HFFc6 (cell line): ENCODE results near the gene GAMT. TPM values are rescaled to one million over a fixed set of nuclear protein-coding genes. Genes with fewer than 3 reads are reported as not detected.

ENCODE experiments used
- DNase-seq: peaks from one replicate; pipeline ENCODE4 v3.0.0-alpha.2; 2018
- H3K27ac Mint-ChIP-seq: 2 replicates; pipeline ENCODE4 v1.8.0; 2020; ENCODE audit warnings: mild to moderate bottlenecking, mixed read lengths
- H3K27me3 Mint-ChIP-seq: 2 replicates; pipeline ENCODE4 v1.8.0; 2021; ENCODE audit warnings: mild to moderate bottlenecking, moderate library complexity, mixed read lengths; ENCODE audit not compliant: insufficient read depth
- H3K36me3 Mint-ChIP-seq: 2 replicates; pipeline ENCODE4 v1.8.0; 2021; ENCODE audit warnings: low read depth, mixed read lengths
- H3K4me1 Mint-ChIP-seq: 2 replicates; pipeline ENCODE4 v1.8.0; 2020; ENCODE audit warnings: low read depth, mixed read lengths
- H3K4me3 Mint-ChIP-seq: 2 replicates; pipeline ENCODE4 v1.8.0; 2020; ENCODE audit warnings: mild to moderate bottlenecking, moderate library complexity, mixed read lengths
- H3K9me3 Mint-ChIP-seq: 2 replicates; pipeline ENCODE4 v1.8.0; 2020; ENCODE audit warnings: mild to moderate bottlenecking, mixed read lengths
- total RNA-seq, 6 experiments: library from RNA; stranded (reverse); fragmentation: NEBNext Ultra II Directional; extraction: Animal tissue kit (Norgen Biotek cat#: 25700); gene quantifications; 2 replicates in 1 of 6; 3 replicates in 5 of 6; pipeline ENCODE4 v1.2.3, GENCODE V29; 2021
- TF ChIP-seq, protein P1 (sequence below): fragments of 200-600 bp; sonication (generic); IDR thresholded peaks from 2 replicates; pipeline ENCODE4 v1.5.0; 2021; ENCODE audit warnings: antibody characterized with exemption, mild to moderate bottlenecking

GAMT gene
- total RNA-seq, 6 experiments from 2014 or later = 55.2 to 71.3 (median 67.7) TPM

DNA sequence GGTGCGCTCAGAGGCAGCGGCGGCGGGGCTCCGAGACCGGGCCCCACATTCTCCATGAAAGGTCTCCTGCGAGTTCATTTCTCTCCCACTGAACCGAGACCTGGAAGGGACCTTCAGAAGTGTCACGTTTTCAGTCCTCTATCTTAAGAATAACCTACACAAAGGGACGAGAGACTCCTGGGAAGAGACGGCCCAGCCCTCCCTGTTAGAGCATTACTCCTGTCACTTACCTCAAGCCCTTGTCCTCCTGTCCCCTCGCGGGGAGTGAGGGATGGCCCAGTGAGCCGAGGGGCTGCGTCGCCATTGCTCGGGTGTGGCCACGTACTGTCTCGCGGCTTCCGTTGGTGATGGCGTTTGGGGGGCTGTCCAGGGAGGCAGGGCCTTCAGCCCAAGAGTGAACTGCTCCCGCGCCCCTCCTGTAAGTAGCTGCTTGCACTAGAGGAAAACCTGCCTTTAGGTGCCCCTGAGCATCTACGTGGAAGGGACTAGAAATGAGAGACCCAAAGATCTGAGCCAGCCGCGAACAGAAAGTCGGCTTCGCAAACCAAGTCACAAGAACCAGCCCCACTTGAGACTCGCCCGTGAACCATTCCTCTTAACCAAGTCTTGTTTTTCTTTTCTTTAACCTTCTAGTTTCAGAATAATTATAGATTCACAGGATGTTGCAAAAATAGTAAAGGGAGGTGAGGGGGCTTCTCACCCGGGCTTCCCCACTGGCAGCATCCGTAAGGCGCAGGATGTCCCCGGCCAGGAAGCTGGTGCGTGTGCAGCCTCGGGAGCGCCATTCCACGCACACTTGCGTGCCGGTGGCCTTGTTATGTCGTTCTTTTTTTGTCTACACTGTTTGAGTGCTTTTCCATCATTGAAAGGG, 38.7 kb downstream of the GAMT start:
- peaks cover 30% of the 10 kb centered on the region for H3K36me3 Mint-ChIP-seq
- TF ChIP-seq, protein P1, sequence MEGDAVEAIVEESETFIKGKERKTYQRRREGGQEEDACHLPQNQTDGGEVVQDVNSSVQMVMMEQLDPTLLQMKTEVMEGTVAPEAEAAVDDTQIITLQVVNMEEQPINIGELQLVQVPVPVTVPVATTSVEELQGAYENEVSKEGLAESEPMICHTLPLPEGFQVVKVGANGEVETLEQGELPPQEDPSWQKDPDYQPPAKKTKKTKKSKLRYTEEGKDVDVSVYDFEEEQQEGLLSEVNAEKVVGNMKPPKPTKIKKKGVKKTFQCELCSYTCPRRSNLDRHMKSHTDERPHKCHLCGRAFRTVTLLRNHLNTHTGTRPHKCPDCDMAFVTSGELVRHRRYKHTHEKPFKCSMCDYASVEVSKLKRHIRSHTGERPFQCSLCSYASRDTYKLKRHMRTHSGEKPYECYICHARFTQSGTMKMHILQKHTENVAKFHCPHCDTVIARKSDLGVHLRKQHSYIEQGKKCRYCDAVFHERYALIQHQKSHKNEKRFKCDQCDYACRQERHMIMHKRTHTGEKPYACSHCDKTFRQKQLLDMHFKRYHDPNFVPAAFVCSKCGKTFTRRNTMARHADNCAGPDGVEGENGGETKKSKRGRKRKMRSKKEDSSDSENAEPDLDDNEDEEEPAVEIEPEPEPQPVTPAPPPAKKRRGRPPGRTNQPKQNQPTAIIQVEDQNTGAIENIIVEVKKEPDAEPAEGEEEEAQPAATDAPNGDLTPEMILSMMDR = no peak
- no peaks in the 10 kb centered on the region for H3K9me3 Mint-ChIP-seq
- no peaks in the 10 kb centered on the region for H3K27me3 Mint-ChIP-seq
- no peak for DNase-seq
- peak overlapping the region; percentile 87 for H3K27ac Mint-ChIP-seq
- H3K4me1 Mint-ChIP-seq = peaks cover 34% of the 10 kb centered on the region
- peak overlapping the region; percentile 83 for H3K4me3 Mint-ChIP-seq

DNA sequence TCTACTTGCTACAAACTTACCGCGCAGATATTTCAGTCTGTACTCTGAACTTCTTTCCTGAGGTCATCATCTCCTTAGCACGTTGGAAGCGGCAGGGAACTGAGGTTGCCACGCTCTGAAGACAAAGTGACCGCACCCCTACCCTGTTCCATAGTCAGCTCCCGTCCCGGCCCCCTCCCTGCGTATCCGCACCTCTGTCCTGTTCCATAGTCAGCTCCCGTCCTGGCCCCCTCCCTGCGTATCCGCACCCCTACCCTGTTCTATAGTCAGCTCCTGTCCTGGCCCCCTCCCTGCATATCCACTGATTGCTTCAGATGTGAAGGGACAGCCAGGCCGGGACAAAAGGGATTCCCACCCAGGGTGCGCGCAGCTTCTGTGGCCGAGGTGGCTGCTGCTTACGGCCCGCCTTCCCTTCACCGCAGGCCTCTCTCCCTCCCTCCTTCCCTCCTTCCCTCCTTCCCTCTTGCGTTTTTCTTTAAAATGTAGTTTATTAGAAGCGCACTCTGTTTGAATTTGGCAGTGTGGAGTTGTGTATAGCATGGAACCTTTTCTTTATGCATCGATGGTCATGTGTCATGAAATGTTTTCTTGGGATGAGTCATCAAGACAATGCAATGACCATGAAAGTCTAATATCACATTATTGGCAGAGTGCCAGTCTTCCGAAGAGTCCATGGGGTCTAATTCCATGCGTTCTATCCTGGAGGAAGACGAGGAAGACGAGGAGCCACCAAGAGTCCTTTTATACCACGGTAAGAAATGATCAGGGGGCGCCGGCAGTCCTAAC, 39.5 kb downstream of the GAMT start:
- H3K4me1 Mint-ChIP-seq = peaks cover 39% of the 10 kb centered on the region
- H3K9me3 Mint-ChIP-seq = no peaks in the 10 kb centered on the region
- H3K36me3 Mint-ChIP-seq = peaks cover 30% of the 10 kb centered on the region
- TF ChIP-seq, protein P1 = no peak
- peak; percentile 57 for DNase-seq
- H3K27me3 Mint-ChIP-seq = no peaks in the 10 kb centered on the region
- peak overlapping the region; percentile 83 for H3K4me3 Mint-ChIP-seq
- H3K27ac Mint-ChIP-seq = peak overlapping the region; percentile 87

DNA sequence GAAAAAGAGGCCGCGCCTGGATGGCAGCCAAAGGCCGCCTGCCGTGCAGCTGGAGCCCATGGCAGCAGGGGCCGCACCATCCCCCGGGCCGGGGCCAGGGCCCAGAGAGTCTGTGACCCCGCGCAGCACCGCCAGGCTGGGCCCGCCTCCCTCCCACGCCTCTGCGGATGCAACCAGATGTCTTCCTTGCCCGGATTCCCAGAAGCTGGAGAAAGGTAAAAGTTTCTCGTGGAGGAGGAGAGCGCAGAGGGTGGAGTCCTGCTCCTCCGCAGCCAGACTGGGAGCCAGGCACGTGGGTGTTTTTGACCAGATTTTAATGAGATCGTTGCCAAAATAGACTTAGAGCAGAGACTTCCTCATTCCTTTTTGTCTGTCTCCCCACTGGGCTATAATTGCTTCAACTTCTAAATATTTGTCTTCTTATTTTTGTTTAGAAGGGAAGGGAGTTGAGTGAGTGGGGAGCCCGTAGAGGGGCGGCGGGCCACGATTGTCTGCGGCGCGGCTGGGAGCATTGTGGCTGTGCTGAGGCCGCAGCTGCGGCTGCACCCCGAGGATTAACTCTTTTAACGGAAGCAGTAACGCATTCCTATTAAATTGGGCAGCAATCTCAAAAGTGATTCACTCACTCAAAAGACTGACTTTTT, 40.4 kb downstream of the GAMT start:
- TF ChIP-seq, protein P1 = no peak
- Mint-ChIP-seq H3K27ac (peak overlapping the region; percentile 87), H3K4me3 (peak overlapping the region; percentile 83), H3K4me1 (peaks cover 48% of the 10 kb centered on the region), H3K27me3 (no peaks in the 10 kb centered on the region), H3K9me3 (no peaks in the 10 kb centered on the region), H3K36me3 (peaks cover 30% of the 10 kb centered on the region)
- DNase-seq = peak; percentile 76

DNA sequence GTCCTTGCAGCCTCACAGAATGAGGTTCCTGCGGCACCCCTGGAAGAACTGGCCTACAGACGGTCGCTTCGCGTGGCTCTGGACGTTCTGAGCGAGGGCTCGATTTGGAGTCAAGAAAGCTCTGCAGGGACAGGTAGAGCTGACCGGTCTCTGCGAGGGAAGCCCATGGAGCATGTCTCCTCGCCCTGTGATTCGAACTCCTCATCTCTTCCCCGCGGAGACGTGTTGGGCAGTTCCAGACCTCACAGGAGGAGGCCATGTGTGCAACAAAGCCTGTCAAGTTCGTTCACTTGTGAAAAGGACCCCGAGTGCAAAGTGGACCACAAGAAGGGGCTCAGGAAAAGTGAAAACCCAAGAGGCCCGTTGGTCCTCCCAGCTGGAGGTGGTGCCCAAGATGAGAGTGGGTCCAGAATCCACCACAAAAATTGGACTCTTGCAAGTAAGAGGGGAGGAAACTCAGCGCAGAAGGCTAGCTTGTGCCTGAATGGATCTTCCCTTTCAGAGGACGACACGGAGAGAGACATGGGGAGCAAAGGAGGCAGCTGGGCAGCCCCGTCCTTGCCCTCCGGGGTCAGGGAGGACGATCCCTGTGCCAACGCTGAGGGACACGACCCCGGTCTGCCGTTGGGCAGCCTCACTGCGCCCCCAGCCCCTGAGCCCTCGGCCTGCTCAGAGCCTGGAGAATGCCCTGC, 41.1 kb downstream of the GAMT start:
- TF ChIP-seq, protein P1 = no peak
- H3K36me3 Mint-ChIP-seq = peaks cover 30% of the 10 kb centered on the region
- peak overlapping the region; percentile 55 for H3K27ac Mint-ChIP-seq
- DNase-seq = no peak
- no peaks in the 10 kb centered on the region for H3K9me3 Mint-ChIP-seq
- no peaks in the 10 kb centered on the region for H3K27me3 Mint-ChIP-seq
- peak overlapping the region; percentile 58 for H3K4me3 Mint-ChIP-seq
- peaks cover 52% of the 10 kb centered on the region for H3K4me1 Mint-ChIP-seq

DNA sequence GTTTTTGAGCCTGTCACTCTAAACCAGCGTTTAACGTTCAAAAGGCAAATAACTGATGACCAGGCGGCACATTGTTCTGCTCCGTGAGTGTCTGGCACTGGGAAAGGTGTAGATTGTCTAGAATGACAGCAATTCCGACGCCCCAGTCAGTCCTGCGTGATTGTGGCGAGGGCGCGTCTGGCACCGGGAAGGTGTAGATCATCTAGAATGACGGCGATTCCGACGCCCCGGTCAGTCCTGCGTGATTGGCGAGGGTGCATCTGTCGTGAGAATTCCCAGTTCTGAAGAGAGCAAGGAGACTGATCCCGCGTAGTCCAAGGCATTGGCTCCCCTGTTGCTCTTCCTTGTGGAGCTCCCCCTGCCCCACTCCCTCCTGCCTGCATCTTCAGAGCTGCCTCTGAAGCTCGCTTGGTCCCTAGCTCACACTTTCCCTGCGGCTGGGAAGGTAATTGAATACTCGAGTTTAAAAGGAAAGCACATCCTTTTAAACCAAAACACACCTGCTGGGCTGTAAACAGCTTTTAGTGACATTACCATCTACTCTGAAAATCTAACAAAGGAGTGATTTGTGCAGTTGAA, 43.7 kb downstream of the GAMT start:
- TF ChIP-seq, protein P1 = no peak
- Mint-ChIP-seq H3K27ac (no peak overlapping the region), H3K4me3 (no peak overlapping the region), H3K27me3 (no peaks in the 10 kb centered on the region), H3K36me3 (peaks cover 19% of the 10 kb centered on the region), H3K4me1 (peaks cover 52% of the 10 kb centered on the region), H3K9me3 (no peaks in the 10 kb centered on the region)
- DNase-seq = no peak
